SW480 (cell line): Measurements from ENCODE around the gene APMAP.
"Not testable (repeated sequence)": the region's sequence is repeated elsewhere in the genome, so short reads cannot be mapped to it uniquely, and the experiment has no call there.

ENCODE experiments used
- DNase-seq: peaks from one replicate; pipeline ENCODE4 v3.0.0-alpha.2; 2016; ENCODE audit warnings: low spot score

Gene APMAP

GRCh38 chr20:24951536-24952083, 40.9 kb downstream of the APMAP start:
- no peak for DNase-seq

- no peak for DNase-seq
Measured at GRCh38 chr20:24950836-24951525, 41.6 kb downstream of the APMAP start.

- DNase-seq, result no peak
Measured at GRCh38 chr20:24950128-24950835, 42.3 kb downstream of the APMAP start.

GRCh38 chr20:24949756-24950127, 42.8 kb downstream of the APMAP start:
- peak; percentile 83 for DNase-seq

GRCh38 chr20:24948939-24949679, 43.4 kb downstream of the APMAP start, which contains the start of gene CST7:
CST7 (plus strand) TSS chr20:24949269; CDS start chr20:24949506, 237 bp downstream.
- peak; percentile 99 for DNase-seq

- not testable (repeated sequence) for DNase-seq
Measured at GRCh38 chr20:24948396-24948938, 44.1 kb downstream of the APMAP start.

- DNase-seq, result not testable (repeated sequence)
Measured at GRCh38 chr20:24946376-24946775, 46.2 kb downstream of the APMAP start.

- no peak for DNase-seq
Measured at GRCh38 chr20:24943731-24944130, 48.8 kb downstream of the APMAP start.

- no peak for DNase-seq
Measured at GRCh38 chr20:24943196-24943595, 49.4 kb downstream of the APMAP start.

- DNase-seq, result no peak
Measured at GRCh38 chr20:24942679-24943078, 49.9 kb downstream of the APMAP start.

GRCh38 chr20:24939036-24939435, 53.5 kb downstream of the APMAP start:
- DNase-seq, result no peak

- no peak for DNase-seq
Measured at GRCh38 chr20:24938498-24938897, 54.1 kb downstream of the APMAP start.

GRCh38 chr20:24937579-24937978, 55.0 kb downstream of the APMAP start:
- DNase-seq, result no peak

- DNase-seq, result no peak
Measured at GRCh38 chr20:24936526-24937407, 55.8 kb downstream of the APMAP start.

GRCh38 chr20:24935766-24936525, 56.6 kb downstream of the APMAP start:
- DNase-seq, result peak; percentile 65

GRCh38 chr20:24935140-24935539, 57.4 kb downstream of the APMAP start:
- no peak for DNase-seq

GRCh38 chr20:24934716-24935115, 57.8 kb downstream of the APMAP start:
- DNase-seq, result no peak

GRCh38 chr20:24934101-24934661, 58.4 kb downstream of the APMAP start:
- no peak for DNase-seq

GRCh38 chr20:24933266-24933908, 59.2 kb downstream of the APMAP start:
- no peak for DNase-seq

- not testable (repeated sequence) for DNase-seq
Measured at GRCh38 chr20:24931893-24932292, 60.7 kb downstream of the APMAP start.
